Astrocyte (in vitro differentiated cells and primary cell): ENCODE data around the gene MLXIPL.
A peak's percentile ranks its signal among the peaks of the same experiment; 100 is the strongest.

Experiments
- EZH2 ChIP-seq: IDR thresholded peaks from 2 replicates; pipeline ENCODE4 v1.6.1; 2012; ENCODE audit warnings: mild to moderate bottlenecking, low read length, inconsistent platforms; ENCODE audit not compliant: insufficient read depth
- TF ChIP-seq, protein P1 (sequence below): IDR thresholded peaks from 2 replicates; pipeline ENCODE4 v1.5.1; 2011; ENCODE audit warnings: low read depth, mild to moderate bottlenecking, inconsistent platforms, low read length, moderate library complexity; ENCODE audit not compliant: insufficient read depth

DNA sequence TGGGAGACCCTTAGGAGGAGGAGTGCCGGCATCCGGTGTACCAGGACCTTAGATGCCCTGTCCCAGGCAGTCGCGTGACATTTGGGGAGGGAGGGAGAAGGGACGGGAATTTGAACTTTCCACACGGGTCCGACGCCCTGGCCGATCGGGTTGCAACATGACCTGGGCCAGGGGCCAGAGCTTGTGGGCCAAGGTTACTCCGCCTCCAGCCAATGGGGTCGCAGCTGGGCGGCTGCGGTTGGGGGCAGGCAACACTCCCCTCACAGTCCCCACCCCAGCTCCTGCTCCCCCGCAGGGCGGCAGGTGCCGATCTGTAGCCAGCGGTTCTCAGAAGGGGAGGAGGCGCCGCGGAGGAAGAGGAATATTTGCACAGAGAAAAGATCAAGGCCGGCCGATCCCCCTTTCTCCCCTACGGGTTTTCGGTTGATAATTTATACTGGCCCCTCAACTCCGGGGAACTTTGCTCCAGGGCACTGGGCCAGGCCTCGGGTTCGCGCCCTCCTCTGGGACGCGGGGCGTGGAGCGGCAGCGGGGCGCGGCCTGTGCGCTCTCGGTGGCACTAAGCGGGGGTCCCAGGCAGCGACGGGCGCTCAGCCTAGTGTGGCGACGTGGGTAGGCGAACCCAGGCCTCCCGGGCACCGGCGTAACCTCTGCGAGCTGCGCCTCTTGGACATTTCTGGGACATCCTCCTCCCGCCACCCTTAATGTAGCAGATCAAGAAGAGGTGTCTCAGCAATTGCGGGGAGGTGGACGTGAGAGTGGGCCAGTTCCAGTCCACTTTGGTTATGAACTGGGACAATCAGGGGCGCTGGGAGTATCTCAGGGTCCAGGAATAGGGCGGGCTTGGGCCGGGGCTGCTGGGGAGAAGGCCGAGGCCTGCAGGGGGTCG is 1.2 kb downstream of the MLXIPL start:
- TF ChIP-seq, protein P1, sequence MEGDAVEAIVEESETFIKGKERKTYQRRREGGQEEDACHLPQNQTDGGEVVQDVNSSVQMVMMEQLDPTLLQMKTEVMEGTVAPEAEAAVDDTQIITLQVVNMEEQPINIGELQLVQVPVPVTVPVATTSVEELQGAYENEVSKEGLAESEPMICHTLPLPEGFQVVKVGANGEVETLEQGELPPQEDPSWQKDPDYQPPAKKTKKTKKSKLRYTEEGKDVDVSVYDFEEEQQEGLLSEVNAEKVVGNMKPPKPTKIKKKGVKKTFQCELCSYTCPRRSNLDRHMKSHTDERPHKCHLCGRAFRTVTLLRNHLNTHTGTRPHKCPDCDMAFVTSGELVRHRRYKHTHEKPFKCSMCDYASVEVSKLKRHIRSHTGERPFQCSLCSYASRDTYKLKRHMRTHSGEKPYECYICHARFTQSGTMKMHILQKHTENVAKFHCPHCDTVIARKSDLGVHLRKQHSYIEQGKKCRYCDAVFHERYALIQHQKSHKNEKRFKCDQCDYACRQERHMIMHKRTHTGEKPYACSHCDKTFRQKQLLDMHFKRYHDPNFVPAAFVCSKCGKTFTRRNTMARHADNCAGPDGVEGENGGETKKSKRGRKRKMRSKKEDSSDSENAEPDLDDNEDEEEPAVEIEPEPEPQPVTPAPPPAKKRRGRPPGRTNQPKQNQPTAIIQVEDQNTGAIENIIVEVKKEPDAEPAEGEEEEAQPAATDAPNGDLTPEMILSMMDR, result no peak
- TF ChIP-seq EZH2, result peak; percentile 99
